Adipocyte (in vitro differentiated cells): Measurements from ENCODE around the gene CDH8.
"Not testable (repeated sequence)": the region's sequence is repeated elsewhere in the genome, so short reads cannot be mapped to it uniquely, and the experiment has no call there.

Experiments used
- DNase-seq: peaks from one replicate; pipeline ENCODE4 v3.0.0-alpha.2; 2015; ENCODE audit warnings: low read depth
- H3K27me3 ChIP-seq: replicated peaks from 2 replicates; pipeline ENCODE4 v1.7.0; 2013; ENCODE audit warnings: mild to moderate bottlenecking, low read length, moderate library complexity; ENCODE audit not compliant: control insufficient read depth, insufficient read depth
- H3K36me3 ChIP-seq: 2 replicates; pipeline ENCODE4 v1.7.0; 2013; ENCODE audit warnings: low read length, mild to moderate bottlenecking, moderate library complexity; ENCODE audit not compliant: control insufficient read depth, insufficient read depth, severe bottlenecking
- H3K4me1 ChIP-seq: 2 replicates; pipeline ENCODE4 v1.7.0; 2013; ENCODE audit warnings: mild to moderate bottlenecking, low read length, moderate library complexity; ENCODE audit not compliant: control insufficient read depth, insufficient read depth
- H3K4me3 ChIP-seq: 2 replicates; pipeline ENCODE4 v1.7.0; 2013; ENCODE audit warnings: mild to moderate bottlenecking, low read length, moderate library complexity
- H3K9ac ChIP-seq: 2 replicates; pipeline ENCODE4 v1.7.0; 2013; ENCODE audit warnings: mild to moderate bottlenecking, low read length, moderate library complexity
- H3K9me3 ChIP-seq: 2 replicates; pipeline ENCODE4 v1.7.0; 2013; ENCODE audit warnings: mild to moderate bottlenecking, low read length, moderate library complexity; ENCODE audit not compliant: control insufficient read depth

The CDH8 gene

GRCh38 chr16:61929776-61930175, 106.5 kb downstream of the CDH8 start:
- Histone ChIP-seq H3K36me3 (no peaks in the 10 kb centered on the region), H3K27me3 (no peaks in the 10 kb centered on the region), H3K9ac (no peak overlapping the region), H3K4me1 (no peaks in the 10 kb centered on the region), H3K9me3 (no peaks in the 10 kb centered on the region), H3K4me3 (no peak overlapping the region)
- DNase-seq = no peak

DNA sequence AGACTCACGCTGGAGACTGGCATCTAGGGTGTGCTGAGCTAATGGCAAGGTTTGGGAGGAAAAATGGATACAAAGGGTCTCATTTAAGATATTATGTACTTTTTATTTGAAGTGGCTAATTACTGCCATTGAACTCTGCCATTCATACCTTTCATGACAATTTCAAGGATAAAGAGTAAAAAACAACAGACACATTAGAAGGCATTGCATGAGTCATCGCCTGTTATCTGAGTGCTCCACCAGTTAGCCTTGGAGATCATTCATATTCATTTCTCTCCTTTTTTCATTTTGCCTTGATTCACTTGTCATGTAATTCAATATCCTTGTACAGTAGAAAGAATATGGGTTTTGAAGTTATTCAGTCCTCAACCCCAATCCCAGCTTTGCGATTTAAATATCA, 109.5 kb downstream of the CDH8 start:
- H3K9me3 ChIP-seq = no peaks in the 10 kb centered on the region
- H3K4me3 ChIP-seq = no peak overlapping the region

DNA sequence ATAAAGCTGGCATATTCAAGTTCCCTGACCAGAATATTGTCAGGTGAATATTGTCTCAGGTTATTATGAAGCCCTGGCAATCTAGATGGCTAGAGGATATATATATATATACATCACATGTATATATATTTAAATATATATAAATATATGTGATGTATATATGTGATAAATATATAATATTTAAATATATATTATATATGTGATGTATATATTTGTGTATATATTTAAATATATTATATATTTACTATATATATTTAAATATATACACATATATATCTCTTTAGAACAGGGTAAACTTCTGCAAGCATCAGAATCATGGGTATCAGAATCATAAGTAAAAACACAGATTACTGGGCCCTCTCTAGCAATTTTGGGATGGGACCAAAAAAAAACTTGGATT, 112.6 kb downstream of the CDH8 start:
- Histone ChIP-seq H3K4me1 (no peaks in the 10 kb centered on the region), H3K36me3 (no peaks in the 10 kb centered on the region), H3K9ac (no peak overlapping the region), H3K4me3 (no peak overlapping the region), H3K27me3 (no peaks in the 10 kb centered on the region), H3K9me3 (no peaks in the 10 kb centered on the region)
- DNase-seq = no peak

More for the DNA sequence above, 109.5 kb downstream of the CDH8 start:
- Histone ChIP-seq H3K36me3 (no peaks in the 10 kb centered on the region), H3K27me3 (no peaks in the 10 kb centered on the region), H3K4me1 (no peaks in the 10 kb centered on the region), H3K9ac (no peak overlapping the region)
- DNase-seq = no peak

- no peak overlapping the region for H3K9ac ChIP-seq
- H3K4me1 ChIP-seq = no peaks in the 10 kb centered on the region
- no peak overlapping the region for H3K4me3 ChIP-seq
- no peak for DNase-seq
- no peaks in the 10 kb centered on the region for H3K36me3 ChIP-seq
- H3K27me3 ChIP-seq = no peaks in the 10 kb centered on the region
- H3K9me3 ChIP-seq = no peaks in the 10 kb centered on the region
These were observed 114.9 kb downstream of the CDH8 start for GRCh38 chr16:61921373-61921772.

GRCh38 chr16:61917865-61918826, 118.1 kb downstream of the CDH8 start:
- H3K36me3 ChIP-seq, DNase-seq, H3K9ac ChIP-seq, H3K4me3 ChIP-seq, H3K9me3 ChIP-seq, H3K4me1 ChIP-seq, H3K27me3 ChIP-seq: not testable (repeated sequence)

- H3K9ac ChIP-seq = no peak overlapping the region
These were observed 120.7 kb downstream of the CDH8 start for GRCh38 chr16:61915569-61915968.

GRCh38 chr16:61909074-61909473, 127.2 kb downstream of the CDH8 start:
- no peak for DNase-seq
- no peaks in the 10 kb centered on the region for H3K27me3 ChIP-seq
- H3K36me3 ChIP-seq = no peaks in the 10 kb centered on the region
- no peaks in the 10 kb centered on the region for H3K4me1 ChIP-seq
- H3K9me3 ChIP-seq = no peaks in the 10 kb centered on the region
- no peak overlapping the region for H3K4me3 ChIP-seq
- no peak overlapping the region for H3K9ac ChIP-seq

More at GRCh38 chr16:61915569-61915968, 120.7 kb downstream of the CDH8 start:
- H3K4me3 ChIP-seq = no peak overlapping the region
- no peaks in the 10 kb centered on the region for H3K27me3 ChIP-seq
- no peak for DNase-seq
- no peaks in the 10 kb centered on the region for H3K4me1 ChIP-seq
- H3K36me3 ChIP-seq = no peaks in the 10 kb centered on the region
- no peaks in the 10 kb centered on the region for H3K9me3 ChIP-seq

GRCh38 chr16:61908426-61908825, 127.8 kb downstream of the CDH8 start:
- Histone ChIP-seq H3K27me3 (no peaks in the 10 kb centered on the region), H3K36me3 (no peaks in the 10 kb centered on the region)
- no peak for DNase-seq

DNA sequence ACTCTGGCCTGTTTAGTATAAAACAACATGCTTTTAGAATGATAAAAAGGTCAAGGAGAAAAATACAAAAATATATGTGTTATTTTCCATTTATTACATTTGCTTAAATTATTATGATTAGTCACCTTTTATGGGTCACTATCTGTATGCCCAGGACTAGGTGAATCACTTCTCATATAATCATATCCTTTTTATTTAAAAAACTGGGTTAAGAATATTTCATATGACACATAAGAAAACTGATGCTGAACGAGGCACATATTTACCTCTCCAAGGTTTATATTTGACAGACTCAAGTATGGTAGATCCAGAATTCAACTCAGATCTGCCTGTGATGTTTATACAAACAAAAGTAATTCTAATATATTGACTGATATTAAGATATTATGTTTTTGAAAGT, 134.5 kb downstream of the CDH8 start:
- no peak overlapping the region for H3K9ac ChIP-seq
- H3K36me3 ChIP-seq = no peaks in the 10 kb centered on the region
- no peaks in the 10 kb centered on the region for H3K9me3 ChIP-seq
- no peaks in the 10 kb centered on the region for H3K27me3 ChIP-seq
- no peak for DNase-seq
- H3K4me3 ChIP-seq = no peak overlapping the region
- peaks cover 5% of the 10 kb centered on the region for H3K4me1 ChIP-seq

More at GRCh38 chr16:61908426-61908825, 127.8 kb downstream of the CDH8 start:
- Histone ChIP-seq H3K4me1 (no peaks in the 10 kb centered on the region), H3K9me3 (no peaks in the 10 kb centered on the region), H3K4me3 (no peak overlapping the region), H3K9ac (no peak overlapping the region)

GRCh38 chr16:61900482-61900881, 135.8 kb downstream of the CDH8 start:
- Histone ChIP-seq H3K4me1 (peaks cover 5% of the 10 kb centered on the region), H3K9me3 (no peaks in the 10 kb centered on the region), H3K4me3 (no peak overlapping the region), H3K27me3 (no peaks in the 10 kb centered on the region), H3K9ac (no peak overlapping the region), H3K36me3 (no peaks in the 10 kb centered on the region)
- no peak for DNase-seq

DNA sequence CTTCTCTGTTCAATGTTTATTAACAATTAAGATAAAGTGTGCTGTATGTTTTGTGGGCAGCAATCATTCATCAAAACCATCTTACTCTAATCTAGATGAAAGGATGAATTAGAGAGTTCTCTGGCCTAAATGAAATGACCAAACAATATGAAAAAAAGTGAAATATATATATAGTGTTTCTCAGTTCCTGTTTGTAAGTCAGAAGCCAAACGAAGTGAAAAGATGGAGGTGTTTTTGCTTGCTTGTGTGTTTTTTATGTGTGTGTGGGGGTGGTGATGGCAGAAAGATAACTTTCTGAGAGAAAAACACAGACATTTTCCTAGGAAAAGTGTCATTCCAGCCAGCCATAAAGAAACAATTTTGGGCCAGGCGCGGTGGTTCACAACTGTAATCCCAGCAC, 138.6 kb downstream of the CDH8 start:
- H3K9me3 ChIP-seq = no peaks in the 10 kb centered on the region
- DNase-seq = no peak
- H3K36me3 ChIP-seq = no peaks in the 10 kb centered on the region
- H3K9ac ChIP-seq = no peak overlapping the region
- no peak overlapping the region for H3K4me3 ChIP-seq
- no peaks in the 10 kb centered on the region for H3K27me3 ChIP-seq
- peaks cover 5% of the 10 kb centered on the region for H3K4me1 ChIP-seq
